GM12878 (cell line): Measurements from ENCODE around the gene ATAD5. TPM values are rescaled to one million over a fixed set of nuclear protein-coding genes. Genes with fewer than 3 reads are reported as not detected.

Source experiments
- ATAC-seq: fragments of 200-7000 bp; cut with Tn5 transposase; 3 replicates; pipeline ENCODE4 v1.9.1; 2020; ENCODE audit warnings: mild to moderate bottlenecking, moderate library complexity
- BruUV-seq: library from RNA; stranded (reverse); fragments of 400-500 nt; replicated peaks from 2 replicates; lab custom pipeline; 2021; lab: Mats Ljungman, UMichigan
- CTCF ChIA-PET: fragments of 300-600 bp; sonication (Branson Sonifier 250); formaldehyde crosslinking; extraction: SDS; loops from one replicate; lab custom pipeline; 2021; ENCODE audit warnings: inconsistent platforms; lab: Yijun Ruan, JAX
- POLR2A ChIA-PET: fragments of 350-600 bp; formaldehyde crosslinking; extraction: SDS; loops from one replicate; lab custom pipeline; 2021; ENCODE audit warnings: inconsistent platforms; lab: Charles Lee
- RAD21 ChIA-PET: fragments of 300-600 bp; sonication (Branson Sonifier 250); formaldehyde crosslinking; loops from one replicate; lab custom pipeline; 2023; ENCODE audit warnings: antibody characterized with exemption; ENCODE audit not compliant: unreplicated experiment; lab: Charles Lee
- SMC1A ChIA-PET: fragments of 300-600 bp; sonication (Branson Sonifier 250); formaldehyde crosslinking; loops from one replicate; lab custom pipeline; 2023; ENCODE audit not compliant: unreplicated experiment, uncharacterized antibody; lab: Charles Lee
- DNase-seq: peaks from one replicate; pipeline ENCODE4 v3.0.0-alpha.2; 2011; ENCODE audit warnings: low read depth, low spot score
- FAIRE-seq: peaks from 3 replicates; lab custom pipeline; 2011; peaks lifted over from hg19 to GRCh38; lab: Jason Lieb, UNC
- H2AFZ ChIP-seq: 2 replicates; pipeline ENCODE4 v1.6.0; 2011; ENCODE audit warnings: low read depth, low read length, control low read depth; ENCODE audit not compliant: control insufficient read depth
- H3K27ac ChIP-seq: 2 replicates; pipeline ENCODE4 v1.5.1; 2011; ENCODE audit warnings: control low read depth; ENCODE audit not compliant: control insufficient read depth, insufficient read depth
- H3K27me3 ChIP-seq, 2 experiments: replicated peaks in 1 of 2; 2 replicates each; pipeline versions ENCODE4 v1.6.0 to v1.6.1; 2011; ENCODE audit warnings: low read length in 1 of 2; ENCODE audit not compliant: control insufficient read depth in 2 of 2, insufficient read depth in 2 of 2
- H3K36me3 ChIP-seq, 2 experiments: 2 replicates each; pipeline ENCODE4 v1.5.1; 2011; ENCODE audit warnings: low read length in 1 of 2; ENCODE audit not compliant: control insufficient read depth in 2 of 2, insufficient read depth in 2 of 2
- H3K4me1 ChIP-seq: 2 replicates; pipeline ENCODE4 v1.6.1; 2011; ENCODE audit warnings: mild to moderate bottlenecking, low read length, moderate library complexity, mixed read lengths; ENCODE audit not compliant: control insufficient read depth, insufficient read depth
- H3K4me2 ChIP-seq: 2 replicates; pipeline ENCODE4 v1.6.0; 2011; ENCODE audit warnings: control low read depth; ENCODE audit not compliant: control insufficient read depth, insufficient read depth
- H3K4me3 ChIP-seq: fragments of 200-600 bp; sonication (generic); 2 replicates; pipeline ENCODE4 v1.5.1; 2016
- H3K79me2 ChIP-seq: 2 replicates; pipeline ENCODE4 v1.6.0; 2011; ENCODE audit warnings: low read length; ENCODE audit not compliant: control insufficient read depth, insufficient read depth
- H3K9ac ChIP-seq: 2 replicates; pipeline ENCODE4 v1.8.0; 2011; ENCODE audit warnings: low read length, control low read depth, mixed read lengths; ENCODE audit not compliant: control insufficient read depth, insufficient read depth
- H3K9me3 ChIP-seq: replicated peaks from 3 replicates; pipeline ENCODE4 v1.5.1; 2011; ENCODE audit warnings: mild to moderate bottlenecking, low read length; ENCODE audit not compliant: control insufficient read depth, insufficient read depth
- H4K20me1 ChIP-seq: 2 replicates; pipeline ENCODE4 v1.6.0; 2011; ENCODE audit not compliant: control insufficient read depth, insufficient read depth
- SREBF1 ChIP-seq: IDR thresholded peaks from 2 replicates; pipeline ENCODE4 v1.6.1; 2012; ENCODE audit warnings: mild to moderate bottlenecking, low read length
- TBL1XR1 ChIP-seq: IDR thresholded peaks from 2 replicates; pipeline ENCODE4 v1.6.1; 2012; ENCODE audit warnings: low read depth, low read length, improper control_type of control experiment
- ZBTB4 ChIP-seq: fragments of 450-650 bp; formaldehyde crosslinking; IDR thresholded peaks from 2 replicates; pipeline ENCODE4 v1.4.0; 2022; ENCODE audit warnings: mild to moderate bottlenecking, moderate library complexity
- WGBS: methylation state at CpG from one replicate; pipeline ENCODE4 v1.1.6; 2016; ENCODE audit warnings: low lambda C conversion rate; ENCODE audit not compliant: insufficient replicate concordance, insufficient coverage; ENCODE audit errors: missing lambda C conversion rate; 5-methylcytosine and 5-hydroxymethylcytosine counted together
- in situ Hi-C: fragments of 300-500 bp; cut with MboI; formaldehyde crosslinking; loops from 9 replicates; pipeline ENCODE4 v1.14.3; 2018; ENCODE audit warnings: mixed read lengths
- intact Hi-C: fragments of 100-400 bp; cut with micrococcal nuclease; formaldehyde crosslinking; loops from one replicate; pipeline ENCODE4 v1.14.2; 2022; ENCODE audit not compliant: unreplicated experiment
- polyA plus RNA-seq, 11 experiments: library from polyadenylated mRNA; depleted of rRNA in 4 of 11; unstranded in 6 of 11; stranded (reverse) in 5 of 11; fragments of >200 nt; fragmentation: Nextera tagmentation in 4 of 11; fragmentation: Illumina TruSeq in 1 of 11; extraction: Ambion mirVana in 4 of 11; extraction: Trizol in 1 of 11; gene quantifications; 1 replicate in 1 of 11; 2 replicates in 10 of 11; pipeline versions ENCODE4 v1.2.1 to v1.2.3, GENCODE V29; 2011 to 2016; ENCODE audit warnings: inconsistent platforms in 2 of 11, missing spikeins in 2 of 11, low read depth in 1 of 11
- total RNA-seq, 4 experiments: library from RNA; depleted of rRNA in 3 of 4; stranded (reverse); fragments of >200 nt in 3 of 4; fragmentation: Illumina TruSeq in 1 of 4; extraction: Trizol in 1 of 4; gene quantifications; 2 replicates each; pipeline versions ENCODE4 v1.2.1 to v1.2.3, GENCODE V29; 2013 to 2021
- TF ChIP-seq, protein P1 (sequence below): fragments of 450-650 bp; IDR thresholded peaks from 2 replicates; pipeline ENCODE4 v1.6.1; 2017; ENCODE audit warnings: low read depth, mild to moderate bottlenecking, moderate library complexity
- TF ChIP-seq, protein P2 (sequence below): fragments of 150-350 bp; IDR thresholded peaks from 2 replicates; pipeline ENCODE4 v1.6.1; 2014; ENCODE audit warnings: mild to moderate bottlenecking, low read depth, low read length
- TF ChIP-seq, protein P3 (sequence below): IDR thresholded peaks from 2 replicates; pipeline ENCODE4 v1.6.1; 2011; ENCODE audit warnings: borderline replicate concordance, low read depth, mild to moderate bottlenecking, moderate library complexity, mixed read lengths, low read length; ENCODE audit not compliant: insufficient read depth; ENCODE audit errors: extremely low read length
- TF ChIP-seq, protein P4 (sequence below): fragments of 450-650 bp; IDR thresholded peaks from 2 replicates; pipeline ENCODE4 v1.6.1; 2018; ENCODE audit warnings: mild to moderate bottlenecking, low read depth, moderate library complexity; ENCODE audit not compliant: partially characterized antibody

Gene ATAD5
- total and polyA plus RNA-seq, 10 of the 15 experiments (the other 5 are each of a cell fraction or from before 2014, with no cell fraction given) = 3.8 to 19.7 (median 13.2) TPM

DNA sequence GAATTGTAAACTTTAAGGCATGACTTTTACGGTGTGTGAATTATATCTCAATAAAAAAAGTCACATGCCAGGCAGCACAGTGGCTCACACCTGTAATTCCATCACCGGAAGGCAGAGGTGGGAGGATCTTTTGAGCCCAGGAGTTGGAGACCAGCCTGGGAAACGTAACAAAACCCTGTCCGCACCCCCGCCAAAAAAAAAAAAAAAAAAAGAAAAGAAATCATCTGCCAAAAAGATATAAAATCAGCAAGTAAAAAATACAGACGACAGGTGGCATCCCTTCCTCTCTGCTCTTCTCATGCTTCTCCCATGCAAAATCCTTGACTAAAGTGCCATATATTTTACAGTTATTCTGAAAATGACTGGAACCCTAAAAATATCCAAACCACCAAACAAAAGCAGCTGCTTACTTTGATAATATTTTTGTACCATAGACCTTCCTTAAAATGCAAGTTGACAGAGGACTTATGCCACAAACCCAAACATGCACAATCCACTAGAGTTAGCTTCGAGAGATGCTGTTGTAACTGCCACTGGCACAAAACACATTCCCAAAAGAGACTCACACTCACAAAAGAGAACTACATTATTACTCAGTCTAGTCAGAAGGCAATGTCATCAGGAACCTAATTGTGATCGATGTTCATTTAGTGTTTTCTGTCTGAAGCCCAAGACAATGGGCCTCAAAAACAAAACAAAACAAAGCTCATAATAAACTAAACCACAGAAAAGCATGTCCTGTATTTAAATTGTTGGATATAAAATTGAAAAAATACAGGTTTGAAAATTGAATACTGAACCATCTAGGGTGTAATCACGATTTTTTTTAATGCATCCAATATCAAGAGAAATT is 9.7 kb upstream of the ATAD5 start:
- no TSS peak for BruUV-seq
- in situ Hi-C loops = no loop called here
- H3K4me1 ChIP-seq = peaks cover 18% of the 10 kb centered on the region
- TF ChIP-seq, protein P1, sequence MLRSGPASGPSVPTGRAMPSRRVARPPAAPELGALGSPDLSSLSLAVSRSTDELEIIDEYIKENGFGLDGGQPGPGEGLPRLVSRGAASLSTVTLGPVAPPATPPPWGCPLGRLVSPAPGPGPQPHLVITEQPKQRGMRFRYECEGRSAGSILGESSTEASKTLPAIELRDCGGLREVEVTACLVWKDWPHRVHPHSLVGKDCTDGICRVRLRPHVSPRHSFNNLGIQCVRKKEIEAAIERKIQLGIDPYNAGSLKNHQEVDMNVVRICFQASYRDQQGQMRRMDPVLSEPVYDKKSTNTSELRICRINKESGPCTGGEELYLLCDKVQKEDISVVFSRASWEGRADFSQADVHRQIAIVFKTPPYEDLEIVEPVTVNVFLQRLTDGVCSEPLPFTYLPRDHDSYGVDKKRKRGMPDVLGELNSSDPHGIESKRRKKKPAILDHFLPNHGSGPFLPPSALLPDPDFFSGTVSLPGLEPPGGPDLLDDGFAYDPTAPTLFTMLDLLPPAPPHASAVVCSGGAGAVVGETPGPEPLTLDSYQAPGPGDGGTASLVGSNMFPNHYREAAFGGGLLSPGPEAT = peak; percentile 57
- TF ChIP-seq, protein P2, sequence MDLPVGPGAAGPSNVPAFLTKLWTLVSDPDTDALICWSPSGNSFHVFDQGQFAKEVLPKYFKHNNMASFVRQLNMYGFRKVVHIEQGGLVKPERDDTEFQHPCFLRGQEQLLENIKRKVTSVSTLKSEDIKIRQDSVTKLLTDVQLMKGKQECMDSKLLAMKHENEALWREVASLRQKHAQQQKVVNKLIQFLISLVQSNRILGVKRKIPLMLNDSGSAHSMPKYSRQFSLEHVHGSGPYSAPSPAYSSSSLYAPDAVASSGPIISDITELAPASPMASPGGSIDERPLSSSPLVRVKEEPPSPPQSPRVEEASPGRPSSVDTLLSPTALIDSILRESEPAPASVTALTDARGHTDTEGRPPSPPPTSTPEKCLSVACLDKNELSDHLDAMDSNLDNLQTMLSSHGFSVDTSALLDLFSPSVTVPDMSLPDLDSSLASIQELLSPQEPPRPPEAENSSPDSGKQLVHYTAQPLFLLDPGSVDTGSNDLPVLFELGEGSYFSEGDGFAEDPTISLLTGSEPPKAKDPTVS = no peak
- TF ChIP-seq SREBF1 (no peak), ZBTB4 (no peak), TBL1XR1 (no peak)
- TF ChIP-seq, protein P3, sequence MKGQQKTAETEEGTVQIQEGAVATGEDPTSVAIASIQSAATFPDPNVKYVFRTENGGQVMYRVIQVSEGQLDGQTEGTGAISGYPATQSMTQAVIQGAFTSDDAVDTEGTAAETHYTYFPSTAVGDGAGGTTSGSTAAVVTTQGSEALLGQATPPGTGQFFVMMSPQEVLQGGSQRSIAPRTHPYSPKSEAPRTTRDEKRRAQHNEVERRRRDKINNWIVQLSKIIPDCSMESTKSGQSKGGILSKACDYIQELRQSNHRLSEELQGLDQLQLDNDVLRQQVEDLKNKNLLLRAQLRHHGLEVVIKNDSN = no peak
- TF ChIP-seq, protein P4, sequence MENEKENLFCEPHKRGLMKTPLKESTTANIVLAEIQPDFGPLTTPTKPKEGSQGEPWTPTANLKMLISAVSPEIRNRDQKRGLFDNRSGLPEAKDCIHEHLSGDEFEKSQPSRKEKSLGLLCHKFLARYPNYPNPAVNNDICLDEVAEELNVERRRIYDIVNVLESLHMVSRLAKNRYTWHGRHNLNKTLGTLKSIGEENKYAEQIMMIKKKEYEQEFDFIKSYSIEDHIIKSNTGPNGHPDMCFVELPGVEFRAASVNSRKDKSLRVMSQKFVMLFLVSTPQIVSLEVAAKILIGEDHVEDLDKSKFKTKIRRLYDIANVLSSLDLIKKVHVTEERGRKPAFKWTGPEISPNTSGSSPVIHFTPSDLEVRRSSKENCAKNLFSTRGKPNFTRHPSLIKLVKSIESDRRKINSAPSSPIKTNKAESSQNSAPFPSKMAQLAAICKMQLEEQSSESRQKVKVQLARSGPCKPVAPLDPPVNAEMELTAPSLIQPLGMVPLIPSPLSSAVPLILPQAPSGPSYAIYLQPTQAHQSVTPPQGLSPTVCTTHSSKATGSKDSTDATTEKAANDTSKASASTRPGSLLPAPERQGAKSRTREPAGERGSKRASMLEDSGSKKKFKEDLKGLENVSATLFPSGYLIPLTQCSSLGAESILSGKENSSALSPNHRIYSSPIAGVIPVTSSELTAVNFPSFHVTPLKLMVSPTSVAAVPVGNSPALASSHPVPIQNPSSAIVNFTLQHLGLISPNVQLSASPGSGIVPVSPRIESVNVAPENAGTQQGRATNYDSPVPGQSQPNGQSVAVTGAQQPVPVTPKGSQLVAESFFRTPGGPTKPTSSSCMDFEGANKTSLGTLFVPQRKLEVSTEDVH = no peak

More for the DNA sequence above, 9.7 kb upstream of the ATAD5 start:
- CTCF ChIA-PET = interaction anchor here (0.6 to 9.3 kb wide), 7 partner anchors 9 to 1149 kb away, joined by 3 to 145 read pairs (median 5); partner anchors contain the start of gene ATAD5
- Histone ChIP-seq H3K36me3 (peaks cover 0 to 4% of the 10 kb centered on the region in 2 experiments; a peak in 1 of 4 replicates), H3K9ac (peak overlapping the region; percentile 33), H3K27me3 (no peaks in the 10 kb centered on the region), H3K4me2 (peak overlapping the region; percentile 77), H4K20me1 (no peaks in the 10 kb centered on the region), H2AFZ (no peak overlapping the region), H3K4me3 (peak overlapping the region; percentile 82), H3K9me3 (no peaks in the 10 kb centered on the region), H3K27ac (peak overlapping the region; percentile 84), H3K79me2 (peaks cover 64% of the 10 kb centered on the region)
- RAD21 ChIA-PET = interaction anchor here (3.2 kb wide), 1 partner anchor 13 kb away, joined by 19 read pairs; no protein-coding TSS in a partner anchor
- FAIRE-seq (no peak), DNase-seq (no peak), ATAC-seq (no peak)
- POLR2A ChIA-PET = interaction anchor here (0.6 to 3.7 kb wide), 6 partner anchors 9 to 41 kb away, joined by 3 to 32 read pairs (median 6); partner anchors contain the start of gene ATAD5
- intact Hi-C loops = loop anchor here (1.0 to 5.0 kb wide), 2 partner anchors 15 to 150 kb away; partner anchors contain the start of gene RNF135
- 1% methylated on average over 7 of the region's 9 CpGs for WGBS
- SMC1A ChIA-PET = interaction anchor here (0.6 to 3.5 kb wide), 5 partner anchors 10 to 401 kb away, joined by 3 to 43 read pairs (median 4); partner anchors contain the start of gene ATAD5
